HepG2 (cell line): ENCODE data around the gene UBL5. TPM values are rescaled to one million over a fixed set of nuclear protein-coding genes. Genes with fewer than 3 reads are reported as not detected.
A peak's percentile ranks its signal among the peaks of the same experiment; 100 is the strongest.

Experiments
- GPN1 ChIP-seq: sonication (generic); formaldehyde crosslinking; IDR thresholded peaks from 2 replicates; pipeline ENCODE4 v1.5.1; 2020; ENCODE audit warnings: missing genetic modification reagents, borderline replicate concordance
- MEIS2 ChIP-seq: sonication (generic); formaldehyde crosslinking; IDR thresholded peaks from 2 replicates; pipeline ENCODE4 v1.9.0; 2021; ENCODE audit warnings: mild to moderate bottlenecking, missing genetic modification reagents
- MTA1 ChIP-seq: sonication (generic); formaldehyde crosslinking; IDR thresholded peaks from 2 replicates; pipeline ENCODE4 v1.4.0; 2020; ENCODE audit warnings: missing genetic modification reagents, mild to moderate bottlenecking, borderline replicate concordance
- NCOA2 ChIP-seq: sonication (generic); formaldehyde crosslinking; IDR thresholded peaks from 2 replicates; pipeline ENCODE4 v1.8.0; 2022; ENCODE audit warnings: inconsistent platforms
- RFX3 ChIP-seq: IDR thresholded peaks from 2 replicates; pipeline ENCODE4 v1.6.1; 2016; ENCODE audit warnings: missing biosample characterization, missing genetic modification reagents
- TMF1 ChIP-seq: sonication (generic); formaldehyde crosslinking; IDR thresholded peaks from 2 replicates; pipeline ENCODE4 v1.8.1; 2022; ENCODE audit warnings: low read depth, missing genetic modification reagents
- ZBTB7A ChIP-seq: sonication (generic); formaldehyde crosslinking; IDR thresholded peaks from 2 replicates; pipeline ENCODE4 v1.8.0; 2022; ENCODE audit warnings: mild to moderate bottlenecking, missing genetic modification reagents
- ZNF160 ChIP-seq: sonication (generic); formaldehyde crosslinking; IDR thresholded peaks from 2 replicates; pipeline ENCODE4 v1.8.0; 2022; ENCODE audit warnings: mild to moderate bottlenecking, inconsistent platforms, missing genetic modification reagents
- ZNF326 ChIP-seq: sonication (generic); formaldehyde crosslinking; IDR thresholded peaks from 2 replicates; pipeline ENCODE4 v1.4.0; 2020; ENCODE audit warnings: missing genetic modification reagents, borderline replicate concordance
- ZNF431 ChIP-seq: sonication (generic); formaldehyde crosslinking; IDR thresholded peaks from 2 replicates; pipeline ENCODE4 v1.9.0; 2022; ENCODE audit warnings: missing genetic modification reagents, low read depth, mild to moderate bottlenecking, borderline replicate concordance
- ZNF747 ChIP-seq: sonication (generic); formaldehyde crosslinking; IDR thresholded peaks from 2 replicates; pipeline ENCODE4 v1.8.1; 2023; ENCODE audit warnings: missing genetic modification reagents, mild to moderate bottlenecking, borderline replicate concordance
- ZNF773 ChIP-seq: sonication (generic); formaldehyde crosslinking; IDR thresholded peaks from 2 replicates; pipeline ENCODE4 v1.4.0; 2020; ENCODE audit warnings: missing genetic modification reagents, borderline replicate concordance
- polyA plus RNA-seq, 8 experiments: library from polyadenylated mRNA; depleted of rRNA in 3 of 8; stranded (reverse) in 7 of 8; unstranded in 1 of 8; fragments of >200 nt; fragmentation: Illumina TruSeq in 4 of 8; extraction: Trizol in 4 of 8; gene quantifications; 2 replicates each; pipeline versions ENCODE4 v1.2.1 to v1.2.3, GENCODE V29; 2011 to 2016; ENCODE audit warnings: low read depth in 4 of 8, missing spikeins in 1 of 8, mixed read lengths in 1 of 8; ENCODE audit not compliant: insufficient read depth in 1 of 8
- total RNA-seq, 5 experiments: library from RNA; depleted of rRNA; stranded (reverse); fragments of >200 nt; fragmentation: Illumina TruSeq; extraction: Trizol; gene quantifications; 2 replicates each; pipeline ENCODE4 v1.2.3, GENCODE V29; 2016; ENCODE audit warnings: low read depth in 1 of 5
- TF ChIP-seq, protein P1 (sequence below): sonication (generic); formaldehyde crosslinking; IDR thresholded peaks from 2 replicates; pipeline ENCODE4 v1.5.0; 2020; ENCODE audit warnings: mild to moderate bottlenecking, missing genetic modification reagents, borderline replicate concordance
- TF ChIP-seq, protein P2 (sequence below): sonication (generic); formaldehyde crosslinking; IDR thresholded peaks from 2 replicates; pipeline ENCODE4 v1.4.0; 2020; ENCODE audit warnings: mild to moderate bottlenecking, missing genetic modification reagents
- TF ChIP-seq, protein P3 (sequence below): sonication (generic); formaldehyde crosslinking; IDR thresholded peaks from 2 replicates; pipeline ENCODE4 v1.4.0; 2020; ENCODE audit warnings: mild to moderate bottlenecking, missing genetic modification reagents
- TF ChIP-seq, protein P4 (sequence below): sonication (generic); formaldehyde crosslinking; IDR thresholded peaks from 2 replicates; pipeline ENCODE4 v1.4.0; 2020; ENCODE audit warnings: mild to moderate bottlenecking, missing genetic modification reagents, borderline replicate concordance

Gene UBL5
- total and polyA plus RNA-seq, 2 of the 13 experiments (the other 11 are each of a cell fraction or from before 2014, with no cell fraction given): 373 to 487 TPM

DNA sequence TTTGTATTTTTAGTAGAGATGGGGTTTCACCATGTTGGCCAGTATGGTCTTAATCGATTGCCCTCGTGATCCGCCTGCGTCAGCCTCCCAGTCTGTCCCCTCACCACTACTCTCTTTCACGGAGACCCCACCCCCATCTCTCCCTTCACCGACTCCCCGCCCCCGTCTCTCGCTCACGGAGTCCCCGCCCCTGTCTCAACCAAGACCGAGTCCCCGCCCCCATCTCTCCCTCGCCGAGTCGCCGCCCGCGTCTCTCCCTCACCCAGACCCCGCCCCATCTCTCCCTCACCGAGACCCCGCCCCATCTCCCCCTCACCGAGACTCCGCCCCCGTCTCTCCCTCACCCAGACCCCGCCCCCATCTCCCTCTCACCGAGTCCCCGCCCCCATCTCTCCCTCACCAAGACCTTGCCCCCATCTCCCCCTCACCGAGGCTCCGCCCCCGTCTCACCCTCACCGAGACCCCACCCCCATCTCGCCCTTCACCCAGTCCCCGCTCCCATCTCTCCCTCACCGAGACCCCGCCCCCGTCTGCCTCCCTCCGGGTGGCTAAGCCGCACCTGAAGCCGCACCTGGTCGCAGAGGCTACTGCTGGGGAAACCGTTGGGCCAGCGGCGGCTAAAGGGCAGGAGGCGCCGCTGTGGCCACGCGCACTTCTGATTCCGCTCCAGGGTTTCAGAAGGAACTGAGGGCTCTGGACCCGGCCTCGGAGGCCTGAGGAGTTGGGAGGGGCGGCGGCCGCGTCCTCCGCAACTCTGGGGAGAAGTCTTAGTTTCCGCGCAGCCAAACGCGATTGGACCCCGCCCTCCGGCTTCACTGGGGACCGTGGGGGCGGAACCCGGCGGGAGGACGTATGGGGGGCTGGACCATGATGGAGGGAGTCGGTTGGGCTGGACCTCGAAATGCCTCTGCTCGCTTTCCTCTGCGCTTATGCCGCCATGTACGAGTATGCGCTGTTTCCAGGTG is 42.1 kb upstream of the UBL5 start (continued):
- TF ChIP-seq, protein P1, sequence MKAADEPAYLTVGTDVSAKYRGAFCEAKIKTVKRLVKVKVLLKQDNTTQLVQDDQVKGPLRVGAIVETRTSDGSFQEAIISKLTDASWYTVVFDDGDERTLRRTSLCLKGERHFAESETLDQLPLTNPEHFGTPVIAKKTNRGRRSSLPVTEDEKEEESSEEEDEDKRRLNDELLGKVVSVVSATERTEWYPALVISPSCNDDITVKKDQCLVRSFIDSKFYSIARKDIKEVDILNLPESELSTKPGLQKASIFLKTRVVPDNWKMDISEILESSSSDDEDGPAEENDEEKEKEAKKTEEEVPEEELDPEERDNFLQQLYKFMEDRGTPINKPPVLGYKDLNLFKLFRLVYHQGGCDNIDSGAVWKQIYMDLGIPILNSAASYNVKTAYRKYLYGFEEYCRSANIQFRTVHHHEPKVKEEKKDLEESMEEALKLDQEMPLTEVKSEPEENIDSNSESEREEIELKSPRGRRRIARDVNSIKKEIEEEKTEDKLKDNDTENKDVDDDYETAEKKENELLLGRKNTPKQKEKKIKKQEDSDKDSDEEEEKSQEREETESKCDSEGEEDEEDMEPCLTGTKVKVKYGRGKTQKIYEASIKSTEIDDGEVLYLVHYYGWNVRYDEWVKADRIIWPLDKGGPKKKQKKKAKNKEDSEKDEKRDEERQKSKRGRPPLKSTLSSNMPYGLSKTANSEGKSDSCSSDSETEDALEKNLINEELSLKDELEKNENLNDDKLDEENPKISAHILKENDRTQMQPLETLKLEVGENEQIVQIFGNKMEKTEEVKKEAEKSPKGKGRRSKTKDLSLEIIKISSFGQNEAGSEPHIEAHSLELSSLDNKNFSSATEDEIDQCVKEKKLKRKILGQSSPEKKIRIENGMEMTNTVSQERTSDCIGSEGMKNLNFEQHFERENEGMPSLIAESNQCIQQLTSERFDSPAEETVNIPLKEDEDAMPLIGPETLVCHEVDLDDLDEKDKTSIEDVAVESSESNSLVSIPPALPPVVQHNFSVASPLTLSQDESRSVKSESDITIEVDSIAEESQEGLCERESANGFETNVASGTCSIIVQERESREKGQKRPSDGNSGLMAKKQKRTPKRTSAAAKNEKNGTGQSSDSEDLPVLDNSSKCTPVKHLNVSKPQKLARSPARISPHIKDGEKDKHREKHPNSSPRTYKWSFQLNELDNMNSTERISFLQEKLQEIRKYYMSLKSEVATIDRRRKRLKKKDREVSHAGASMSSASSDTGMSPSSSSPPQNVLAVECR (CRISPR knock-in tag): peak; percentile 72; the same call in 1 of the 2 replicates
- TF ChIP-seq NCOA2 (CRISPR knock-in tag): no peak; the same call in 1 of the 2 replicates
- peak; percentile 37; the same call in 1 of the 2 replicates for TF ChIP-seq ZNF747
- TF ChIP-seq ZNF431 (CRISPR knock-in tag): 0 out of 2 replicates have a peak, but pooled peaks have one; percentile 31
- TF ChIP-seq MEIS2 (CRISPR knock-in tag): no peak
- TF ChIP-seq, protein P2, sequence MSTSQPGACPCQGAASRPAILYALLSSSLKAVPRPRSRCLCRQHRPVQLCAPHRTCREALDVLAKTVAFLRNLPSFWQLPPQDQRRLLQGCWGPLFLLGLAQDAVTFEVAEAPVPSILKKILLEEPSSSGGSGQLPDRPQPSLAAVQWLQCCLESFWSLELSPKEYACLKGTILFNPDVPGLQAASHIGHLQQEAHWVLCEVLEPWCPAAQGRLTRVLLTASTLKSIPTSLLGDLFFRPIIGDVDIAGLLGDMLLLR (CRISPR knock-in tag): no peak; the same call in 1 of the 2 replicates
- TF ChIP-seq MTA1 (CRISPR knock-in tag): no peak
- no peak for TF ChIP-seq ZBTB7A (CRISPR knock-in tag)
- no peak for TF ChIP-seq RFX3 (CRISPR knock-in tag)
- TF ChIP-seq, protein P3, sequence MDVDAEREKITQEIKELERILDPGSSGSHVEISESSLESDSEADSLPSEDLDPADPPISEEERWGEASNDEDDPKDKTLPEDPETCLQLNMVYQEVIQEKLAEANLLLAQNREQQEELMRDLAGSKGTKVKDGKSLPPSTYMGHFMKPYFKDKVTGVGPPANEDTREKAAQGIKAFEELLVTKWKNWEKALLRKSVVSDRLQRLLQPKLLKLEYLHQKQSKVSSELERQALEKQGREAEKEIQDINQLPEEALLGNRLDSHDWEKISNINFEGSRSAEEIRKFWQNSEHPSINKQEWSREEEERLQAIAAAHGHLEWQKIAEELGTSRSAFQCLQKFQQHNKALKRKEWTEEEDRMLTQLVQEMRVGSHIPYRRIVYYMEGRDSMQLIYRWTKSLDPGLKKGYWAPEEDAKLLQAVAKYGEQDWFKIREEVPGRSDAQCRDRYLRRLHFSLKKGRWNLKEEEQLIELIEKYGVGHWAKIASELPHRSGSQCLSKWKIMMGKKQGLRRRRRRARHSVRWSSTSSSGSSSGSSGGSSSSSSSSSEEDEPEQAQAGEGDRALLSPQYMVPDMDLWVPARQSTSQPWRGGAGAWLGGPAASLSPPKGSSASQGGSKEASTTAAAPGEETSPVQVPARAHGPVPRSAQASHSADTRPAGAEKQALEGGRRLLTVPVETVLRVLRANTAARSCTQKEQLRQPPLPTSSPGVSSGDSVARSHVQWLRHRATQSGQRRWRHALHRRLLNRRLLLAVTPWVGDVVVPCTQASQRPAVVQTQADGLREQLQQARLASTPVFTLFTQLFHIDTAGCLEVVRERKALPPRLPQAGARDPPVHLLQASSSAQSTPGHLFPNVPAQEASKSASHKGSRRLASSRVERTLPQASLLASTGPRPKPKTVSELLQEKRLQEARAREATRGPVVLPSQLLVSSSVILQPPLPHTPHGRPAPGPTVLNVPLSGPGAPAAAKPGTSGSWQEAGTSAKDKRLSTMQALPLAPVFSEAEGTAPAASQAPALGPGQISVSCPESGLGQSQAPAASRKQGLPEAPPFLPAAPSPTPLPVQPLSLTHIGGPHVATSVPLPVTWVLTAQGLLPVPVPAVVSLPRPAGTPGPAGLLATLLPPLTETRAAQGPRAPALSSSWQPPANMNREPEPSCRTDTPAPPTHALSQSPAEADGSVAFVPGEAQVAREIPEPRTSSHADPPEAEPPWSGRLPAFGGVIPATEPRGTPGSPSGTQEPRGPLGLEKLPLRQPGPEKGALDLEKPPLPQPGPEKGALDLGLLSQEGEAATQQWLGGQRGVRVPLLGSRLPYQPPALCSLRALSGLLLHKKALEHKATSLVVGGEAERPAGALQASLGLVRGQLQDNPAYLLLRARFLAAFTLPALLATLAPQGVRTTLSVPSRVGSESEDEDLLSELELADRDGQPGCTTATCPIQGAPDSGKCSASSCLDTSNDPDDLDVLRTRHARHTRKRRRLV: 0 out of 2 replicates have a peak, but pooled peaks have one; percentile 35
- TF ChIP-seq GPN1 (CRISPR knock-in tag): no peak
- TF ChIP-seq, protein P4, sequence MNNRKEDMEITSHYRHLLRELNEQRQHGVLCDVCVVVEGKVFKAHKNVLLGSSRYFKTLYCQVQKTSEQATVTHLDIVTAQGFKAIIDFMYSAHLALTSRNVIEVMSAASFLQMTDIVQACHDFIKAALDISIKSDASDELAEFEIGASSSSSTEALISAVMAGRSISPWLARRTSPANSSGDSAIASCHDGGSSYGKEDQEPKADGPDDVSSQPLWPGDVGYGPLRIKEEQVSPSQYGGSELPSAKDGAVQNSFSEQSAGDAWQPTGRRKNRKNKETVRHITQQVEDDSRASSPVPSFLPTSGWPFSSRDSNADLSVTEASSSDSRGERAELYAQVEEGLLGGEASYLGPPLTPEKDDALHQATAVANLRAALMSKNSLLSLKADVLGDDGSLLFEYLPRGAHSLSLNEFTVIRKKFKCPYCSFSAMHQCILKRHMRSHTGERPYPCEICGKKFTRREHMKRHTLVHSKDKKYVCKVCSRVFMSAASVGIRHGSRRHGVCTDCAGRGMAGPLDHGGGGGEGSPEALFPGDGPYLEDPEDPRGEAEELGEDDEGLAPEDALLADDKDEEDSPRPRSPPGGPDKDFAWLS: no peak
- TF ChIP-seq ZNF326: no peak
- no peak for TF ChIP-seq TMF1 (CRISPR knock-in tag)
- no peak for TF ChIP-seq ZNF160 (CRISPR knock-in tag)
- no peak for TF ChIP-seq ZNF773
